Measurements from ENCODE around the gene CPNE1. TPM values are rescaled to one million over a fixed set of nuclear protein-coding genes. Genes with fewer than 3 reads are reported as not detected.

Gene CPNE1
- total and polyA plus RNA-seq, 2 of the 8 experiments (the other 6 are each of a cell fraction or from before 2014, with no cell fraction given) = 294 to 346 TPM

- TF ChIP-seq TAF7 (optimal IDR thresholded peaks at IDR 0.05; ENCODE audit: borderline replicate concordance, low read depth, low read length) (no peak), POLR2AphosphoS5 (IDR thresholded peaks at IDR 0.05; ENCODE audit: low read depth, low read length) (no peak), EGR1 (IDR thresholded peaks at IDR 0.05; ENCODE audit: borderline replicate concordance, low read depth, low read length) (no peak), KDM1A (IDR thresholded peaks at IDR 0.05; ENCODE audit: borderline replicate concordance, low read length) (no peak), SIX5 (IDR thresholded peaks at IDR 0.05; ENCODE audit: low read depth, low read length) (no peak)
Measured at GRCh38 chr20:35640724-35641123, 24.0 kb downstream of the CPNE1 start (continued).
